ENCODE data around the gene MMP13. TPM values are rescaled to one million over a fixed set of nuclear protein-coding genes. Genes with fewer than 3 reads are reported as not detected.

The MMP13 gene
- total and polyA plus RNA-seq, 2 experiments from 2014 or later: not detected

DNA sequence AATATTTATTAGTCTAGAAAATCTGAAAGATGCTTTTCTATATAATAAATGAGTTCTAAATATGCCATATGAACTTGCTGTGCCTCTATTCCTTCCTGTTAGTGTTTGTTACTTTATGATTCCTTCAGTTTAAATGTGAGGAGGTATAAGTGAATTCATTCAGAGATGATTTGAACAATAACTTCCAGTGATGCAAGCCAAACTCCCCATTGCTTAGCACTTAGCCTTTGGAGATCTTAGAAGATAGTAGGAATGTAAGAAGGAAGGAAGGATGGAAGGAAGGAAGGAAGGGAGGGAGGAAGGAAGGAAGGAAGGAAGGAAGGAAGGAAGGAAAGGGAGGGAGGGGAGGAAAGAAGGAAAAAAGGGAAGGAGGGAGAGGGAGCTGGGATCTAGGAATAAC is 25.1 kb downstream of the MMP13 start:
- H3K27ac ChIP-seq: no peak overlapping the region
- in situ Hi-C loops (cut with MboI): loop anchor here (10.0 kb wide), 2 partner anchors 106 to 196 kb away; no protein-coding TSS in a partner anchor
- no peak for DNase-seq
- no peak overlapping the region for H3K4me3 ChIP-seq
- no peaks in the 10 kb centered on the region for H3K9me2 ChIP-seq (ENCODE audit: insufficient read depth)
- no peaks in the 10 kb centered on the region for H3K79me2 ChIP-seq (ENCODE audit: insufficient read depth)
- H3K9ac ChIP-seq: no peak overlapping the region
- no peaks in the 10 kb centered on the region for H3K27me3 ChIP-seq (replicated peaks; ENCODE audit: insufficient read depth)
- H3K36me3 ChIP-seq (ENCODE audit: low read depth): no peaks in the 10 kb centered on the region
- H3K4me1 ChIP-seq (ENCODE audit: insufficient read depth): peaks cover 3% of the 10 kb centered on the region; the same call in 1 of the 2 replicates
- no peak overlapping the region for H2AFZ ChIP-seq
- no peaks in the 10 kb centered on the region for H3F3A ChIP-seq (ENCODE audit: insufficient read depth)
- no peaks in the 10 kb centered on the region for H4K20me1 ChIP-seq (ENCODE audit: insufficient read depth)
- no peaks in the 10 kb centered on the region for H3K9me3 ChIP-seq (ENCODE audit: low read depth)
- no peak overlapping the region for H3K4me2 ChIP-seq (ENCODE audit: unreplicated experiment)
- TF ChIP-seq EZH2phosphoT487 (IDR thresholded peaks at IDR 0.05; ENCODE audit: insufficient read depth, low read depth): no peak

DNA sequence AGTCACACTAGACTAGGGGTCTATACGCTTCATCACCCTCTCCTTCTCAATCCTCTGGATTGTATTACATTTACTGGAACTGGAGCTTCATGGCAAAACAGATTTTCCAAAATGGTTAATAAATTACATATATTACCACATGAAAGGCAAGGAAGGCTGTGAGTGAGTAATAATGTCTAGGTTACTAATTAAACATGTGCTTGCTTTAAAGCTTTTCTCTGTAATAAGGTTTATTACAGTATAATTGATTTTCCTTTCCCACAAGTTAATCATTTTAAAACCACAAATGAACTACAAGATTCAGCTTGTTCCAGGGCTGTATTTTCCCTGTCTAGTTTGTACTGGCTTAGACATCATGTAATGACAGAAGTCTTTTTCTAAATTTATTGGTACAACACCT is 25.6 kb downstream of the MMP13 start:
- 95 to 96% methylated on average over 1 of the region's 1 CpG for WGBS, 2 experiments (ENCODE audit: low coverage in 1 of 2, low lambda C conversion rate in 2 of 2, missing lambda C conversion rate in 2 of 2)

DNA sequence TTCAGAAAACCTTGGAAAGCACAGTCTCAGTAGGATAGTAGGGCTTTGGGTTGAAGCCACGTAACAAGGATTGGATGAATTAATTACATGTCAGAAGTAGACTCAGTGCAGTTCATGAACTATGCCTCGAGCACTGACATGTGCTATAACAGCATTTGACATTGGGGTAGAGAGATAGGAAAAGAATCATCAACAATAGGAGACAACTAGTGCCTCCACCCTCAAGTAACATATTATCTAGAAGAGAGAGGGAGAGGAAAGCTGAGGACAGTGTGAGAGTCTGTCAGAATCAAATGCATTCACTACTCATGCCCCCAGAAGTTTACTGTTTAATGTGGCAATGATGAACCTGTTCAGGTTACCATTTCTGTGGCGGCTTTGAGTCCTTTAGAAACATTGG is 26.4 kb downstream of the MMP13 start:
- no peaks in the 10 kb centered on the region for H3K36me3 ChIP-seq (ENCODE audit: low read depth)
- TF ChIP-seq EZH2 (IDR thresholded peaks at IDR 0.05; ENCODE audit: insufficient read depth, poor library complexity, severe bottlenecking): no peak
- TF ChIP-seq EZH2phosphoT487 (IDR thresholded peaks at IDR 0.05; ENCODE audit: insufficient read depth, low read depth): no peak
- no peaks in the 10 kb centered on the region for H3K27me3 ChIP-seq (replicated peaks; ENCODE audit: insufficient read depth)
- H3K4me1 ChIP-seq (ENCODE audit: insufficient read depth): peaks cover 3% of the 10 kb centered on the region; the same call in 1 of the 2 replicates
- in situ Hi-C loops (cut with MboI): no loop called here
- H3K9me3 ChIP-seq (ENCODE audit: low read depth): no peaks in the 10 kb centered on the region
- no peaks in the 10 kb centered on the region for H3K79me2 ChIP-seq (ENCODE audit: insufficient read depth)
- H3K4me2 ChIP-seq (ENCODE audit: unreplicated experiment): no peak overlapping the region
- H3K9me2 ChIP-seq (ENCODE audit: insufficient read depth): no peaks in the 10 kb centered on the region
- no peaks in the 10 kb centered on the region for H4K20me1 ChIP-seq (ENCODE audit: insufficient read depth)
- no peak overlapping the region for H3K27ac ChIP-seq
- H2AFZ ChIP-seq: no peak overlapping the region
- no peak overlapping the region for H3K9ac ChIP-seq
- H3K4me3 ChIP-seq: no peak overlapping the region
- no peak for DNase-seq
- no peaks in the 10 kb centered on the region for H3F3A ChIP-seq (ENCODE audit: insufficient read depth)
- WGBS, 2 experiments (ENCODE audit: low coverage in 1 of 2, low lambda C conversion rate in 2 of 2, missing lambda C conversion rate in 2 of 2): 79 to 80% methylated on average over 3 of the region's 3 CpGs

More for the DNA sequence above, 25.6 kb downstream of the MMP13 start:
- Histone ChIP-seq H3F3A (ENCODE audit: insufficient read depth) (no peaks in the 10 kb centered on the region), H3K9ac (no peak overlapping the region), H3K4me3 (no peak overlapping the region), H3K27me3 (replicated peaks; ENCODE audit: insufficient read depth) (no peaks in the 10 kb centered on the region), H3K4me1 (ENCODE audit: insufficient read depth) (peaks cover 3% of the 10 kb centered on the region; the same call in 1 of the 2 replicates), H4K20me1 (ENCODE audit: insufficient read depth) (no peaks in the 10 kb centered on the region), H3K9me3 (ENCODE audit: low read depth) (no peaks in the 10 kb centered on the region), H3K4me2 (ENCODE audit: unreplicated experiment) (no peak overlapping the region), H3K36me3 (ENCODE audit: low read depth) (no peaks in the 10 kb centered on the region), H2AFZ (no peak overlapping the region), H3K9me2 (ENCODE audit: insufficient read depth) (no peaks in the 10 kb centered on the region), H3K79me2 (ENCODE audit: insufficient read depth) (no peaks in the 10 kb centered on the region), H3K27ac (no peak overlapping the region)
- TF ChIP-seq EZH2 (IDR thresholded peaks at IDR 0.05; ENCODE audit: insufficient read depth, poor library complexity, severe bottlenecking) (no peak), EZH2phosphoT487 (IDR thresholded peaks at IDR 0.05; ENCODE audit: insufficient read depth, low read depth) (no peak)
- in situ Hi-C loops (cut with MboI): loop anchor here (10.0 kb wide), 2 partner anchors 105 to 195 kb away; no protein-coding TSS in a partner anchor
- DNase-seq: no peak

DNA sequence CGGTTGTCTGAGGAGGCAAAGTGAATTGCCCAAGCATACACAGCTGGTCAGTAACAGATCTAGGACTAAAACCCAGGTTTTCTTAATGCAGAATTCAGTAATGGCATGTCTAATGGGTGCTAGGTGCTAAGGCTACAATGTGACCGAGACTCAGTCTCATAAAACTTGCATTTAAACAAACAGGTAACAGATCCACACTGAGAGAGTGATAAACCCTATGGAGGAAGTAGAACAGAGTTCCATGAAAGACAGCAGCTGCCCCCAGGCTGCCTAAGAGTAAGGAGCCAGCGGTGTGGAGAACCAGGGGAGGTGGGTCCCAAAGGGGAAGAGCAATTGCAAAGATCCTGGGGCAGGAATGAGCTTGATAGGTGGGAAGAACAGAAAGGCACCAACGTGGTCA is 27.3 kb downstream of the MMP13 start:
- WGBS, 2 experiments (ENCODE audit: low coverage in 1 of 2, low lambda C conversion rate in 2 of 2, missing lambda C conversion rate in 2 of 2): 82 to 88% methylated on average over 4 of the region's 4 CpGs
- Histone ChIP-seq H3F3A (ENCODE audit: insufficient read depth) (no peaks in the 10 kb centered on the region), H3K4me2 (ENCODE audit: unreplicated experiment) (no peak overlapping the region), H3K9ac (no peak overlapping the region), H3K9me3 (ENCODE audit: low read depth) (no peaks in the 10 kb centered on the region), H3K36me3 (ENCODE audit: low read depth) (no peaks in the 10 kb centered on the region), H3K9me2 (ENCODE audit: insufficient read depth) (no peaks in the 10 kb centered on the region), H3K4me3 (no peak overlapping the region), H4K20me1 (ENCODE audit: insufficient read depth) (no peaks in the 10 kb centered on the region), H3K4me1 (ENCODE audit: insufficient read depth) (peaks cover 3% of the 10 kb centered on the region; the same call in 1 of the 2 replicates), H3K27ac (no peak overlapping the region), H3K79me2 (ENCODE audit: insufficient read depth) (no peaks in the 10 kb centered on the region), H3K27me3 (replicated peaks; ENCODE audit: insufficient read depth) (no peaks in the 10 kb centered on the region), H2AFZ (no peak overlapping the region)
- no peak for DNase-seq
- in situ Hi-C loops (cut with MboI): no loop called here
- TF ChIP-seq EZH2 (IDR thresholded peaks at IDR 0.05; ENCODE audit: insufficient read depth, poor library complexity, severe bottlenecking): no peak
- no peak for TF ChIP-seq EZH2phosphoT487 (IDR thresholded peaks at IDR 0.05; ENCODE audit: insufficient read depth, low read depth)

DNA sequence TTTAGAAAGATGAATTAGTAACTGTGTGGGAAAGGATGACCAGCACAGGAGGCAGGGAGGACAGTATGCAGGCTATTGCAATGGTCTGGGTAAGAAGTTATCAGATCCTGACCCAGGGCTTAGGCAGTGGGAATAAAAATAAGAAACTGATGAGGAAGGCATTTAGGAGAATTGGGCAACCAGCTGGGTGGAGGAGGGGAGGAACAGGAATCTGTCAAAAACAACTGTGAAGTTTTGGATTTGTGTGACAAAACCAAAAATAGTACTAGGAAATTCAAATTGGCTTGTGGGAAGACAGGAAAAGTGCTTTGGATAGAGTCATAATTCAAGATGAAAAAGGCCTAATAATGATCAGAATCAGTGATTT is 27.9 kb downstream of the MMP13 start:
- no peak for DNase-seq
- H3K4me3 ChIP-seq: no peak overlapping the region
- no peaks in the 10 kb centered on the region for H3K79me2 ChIP-seq (ENCODE audit: insufficient read depth)
- TF ChIP-seq EZH2 (IDR thresholded peaks at IDR 0.05; ENCODE audit: insufficient read depth, poor library complexity, severe bottlenecking): no peak
- no peak for TF ChIP-seq EZH2phosphoT487 (IDR thresholded peaks at IDR 0.05; ENCODE audit: insufficient read depth, low read depth)
- no peaks in the 10 kb centered on the region for H4K20me1 ChIP-seq (ENCODE audit: insufficient read depth)
- H3K27ac ChIP-seq: no peak overlapping the region
- no peaks in the 10 kb centered on the region for H3K27me3 ChIP-seq (replicated peaks; ENCODE audit: insufficient read depth)
- H3K4me2 ChIP-seq (ENCODE audit: unreplicated experiment): no peak overlapping the region
- no peak overlapping the region for H2AFZ ChIP-seq
- no peaks in the 10 kb centered on the region for H3K4me1 ChIP-seq (ENCODE audit: insufficient read depth)
- no peaks in the 10 kb centered on the region for H3F3A ChIP-seq (ENCODE audit: insufficient read depth)
- no peak overlapping the region for H3K9ac ChIP-seq
- no peaks in the 10 kb centered on the region for H3K9me2 ChIP-seq (ENCODE audit: insufficient read depth)
- H3K36me3 ChIP-seq (ENCODE audit: low read depth): no peaks in the 10 kb centered on the region
- in situ Hi-C loops (cut with MboI): no loop called here
- H3K9me3 ChIP-seq (ENCODE audit: low read depth): no peaks in the 10 kb centered on the region

Data from GM23248 (cell line).